ENCODE measurements around the gene HNRNPH2.

HNRNPH2 gene

DNA sequence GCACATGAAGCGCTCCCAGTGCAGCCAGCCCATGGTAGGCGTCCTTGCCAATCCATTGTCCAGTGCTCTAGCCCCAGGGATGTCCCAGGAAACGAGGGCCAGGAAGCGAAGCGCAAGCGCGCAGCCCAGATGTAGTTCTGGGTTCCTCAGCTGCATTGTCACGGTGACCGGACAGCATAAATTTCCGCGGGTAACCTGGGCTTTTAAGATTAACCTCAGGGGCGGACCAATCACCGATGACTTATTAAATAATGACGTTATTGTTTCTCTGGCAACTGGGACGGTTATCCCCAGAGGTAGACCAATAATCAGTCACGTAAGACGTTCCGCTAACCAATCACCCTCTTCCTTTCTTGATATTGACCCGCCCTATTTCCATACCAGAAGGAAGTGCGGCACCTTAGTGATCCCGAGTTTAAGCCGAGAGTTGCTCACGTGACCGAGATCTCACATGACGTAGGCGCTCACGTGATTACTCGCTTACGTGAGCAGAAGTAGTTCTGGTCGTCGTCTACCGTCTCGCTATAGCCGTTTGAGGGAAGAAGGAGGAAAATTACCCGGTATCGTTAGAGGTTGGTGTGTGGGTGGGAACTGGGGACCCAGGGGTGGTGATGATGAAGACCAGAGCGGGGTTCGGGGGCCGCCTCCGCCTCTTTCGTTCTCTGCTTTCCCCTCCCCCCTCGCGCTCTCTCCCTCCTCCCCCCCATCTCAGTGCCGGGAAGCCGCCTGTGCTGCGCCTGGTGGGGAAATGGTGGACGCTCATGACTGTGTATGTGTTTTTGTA, at the start of gene HNRNPH2, which contains the start of gene GLA:
Gene HNRNPH2, plus strand, starts transcription at position 475 of the 784 bp plus-strand sequence. CDS start 3,767 bp downstream, outside the sequence.
Gene GLA, minus strand, starts transcription at position 178 of the 784 bp plus-strand sequence. Its CDS starts 22 bp downstream, at position 156.
- peak within 1 kb of the TSS; percentile 55 for H3K27ac ChIP-seq
- TF ChIP-seq, protein P1, sequence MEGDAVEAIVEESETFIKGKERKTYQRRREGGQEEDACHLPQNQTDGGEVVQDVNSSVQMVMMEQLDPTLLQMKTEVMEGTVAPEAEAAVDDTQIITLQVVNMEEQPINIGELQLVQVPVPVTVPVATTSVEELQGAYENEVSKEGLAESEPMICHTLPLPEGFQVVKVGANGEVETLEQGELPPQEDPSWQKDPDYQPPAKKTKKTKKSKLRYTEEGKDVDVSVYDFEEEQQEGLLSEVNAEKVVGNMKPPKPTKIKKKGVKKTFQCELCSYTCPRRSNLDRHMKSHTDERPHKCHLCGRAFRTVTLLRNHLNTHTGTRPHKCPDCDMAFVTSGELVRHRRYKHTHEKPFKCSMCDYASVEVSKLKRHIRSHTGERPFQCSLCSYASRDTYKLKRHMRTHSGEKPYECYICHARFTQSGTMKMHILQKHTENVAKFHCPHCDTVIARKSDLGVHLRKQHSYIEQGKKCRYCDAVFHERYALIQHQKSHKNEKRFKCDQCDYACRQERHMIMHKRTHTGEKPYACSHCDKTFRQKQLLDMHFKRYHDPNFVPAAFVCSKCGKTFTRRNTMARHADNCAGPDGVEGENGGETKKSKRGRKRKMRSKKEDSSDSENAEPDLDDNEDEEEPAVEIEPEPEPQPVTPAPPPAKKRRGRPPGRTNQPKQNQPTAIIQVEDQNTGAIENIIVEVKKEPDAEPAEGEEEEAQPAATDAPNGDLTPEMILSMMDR (conservative IDR thresholded peaks at IDR 0.05), result no peak

- no peak overlapping the region for H3K27ac ChIP-seq
- TF ChIP-seq, protein P1 (conservative IDR thresholded peaks at IDR 0.05), result no peak
Observed at GRCh38 chrX:101359966-101360365, 48.1 kb upstream of the HNRNPH2 start.

GRCh38 chrX:101360390-101360789, 47.6 kb upstream of the HNRNPH2 start:
- TF ChIP-seq, protein P1 (conservative IDR thresholded peaks at IDR 0.05), result no peak
- H3K27ac ChIP-seq, result no peak overlapping the region

DNA sequence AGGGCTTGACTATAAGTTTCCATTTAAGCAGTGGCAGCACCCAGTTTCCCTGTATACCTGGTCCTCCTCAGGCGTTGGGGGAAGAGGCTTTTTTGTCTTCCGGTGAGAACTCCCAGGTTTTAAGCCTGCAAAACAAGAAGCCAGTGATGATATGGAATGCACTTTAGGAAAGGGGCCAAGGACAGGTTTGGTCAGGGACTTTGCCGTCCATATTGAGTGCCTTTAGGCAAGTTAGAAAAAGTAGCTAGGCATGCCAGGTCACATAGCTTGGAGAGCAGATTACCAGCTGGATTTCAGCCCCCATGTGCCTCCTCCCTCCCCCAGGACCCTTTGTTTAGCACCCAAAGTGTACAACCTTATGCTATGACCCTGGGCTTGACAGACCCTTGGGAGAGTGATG, 45.9 kb upstream of the HNRNPH2 start:
- TF ChIP-seq, protein P1 (conservative IDR thresholded peaks at IDR 0.05), result no peak
- H3K27ac ChIP-seq, result no peak overlapping the region

GRCh38 chrX:101362757-101363156, 45.3 kb upstream of the HNRNPH2 start:
- H3K27ac ChIP-seq, result no peak overlapping the region
- TF ChIP-seq, protein P1 (conservative IDR thresholded peaks at IDR 0.05), result no peak

DNA sequence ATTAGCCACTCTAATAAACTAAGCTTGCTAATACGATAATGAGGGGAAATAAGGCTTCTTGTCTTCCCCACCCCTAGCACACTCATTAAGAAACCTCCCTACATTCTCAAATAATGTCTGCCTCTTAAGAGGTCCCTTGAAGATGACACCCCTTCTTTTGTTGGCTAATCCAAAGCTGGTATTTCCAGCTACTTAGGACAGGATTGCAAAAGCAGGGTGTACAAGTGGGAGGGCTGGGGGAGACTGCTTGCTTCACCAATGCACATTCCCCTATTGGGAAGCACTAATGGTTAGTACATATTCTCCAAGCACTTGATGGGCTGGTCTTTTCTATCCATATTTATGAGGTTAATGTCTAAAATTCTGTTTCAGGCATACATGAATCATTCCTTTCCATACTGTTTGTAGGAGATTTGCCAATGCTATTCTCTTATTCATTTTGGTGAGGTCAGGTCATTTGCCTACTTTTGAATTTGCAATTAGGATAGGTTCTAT, 42.7 kb upstream of the HNRNPH2 start:
- TF ChIP-seq, protein P1 (conservative IDR thresholded peaks at IDR 0.05), result no peak
- no peak overlapping the region for H3K27ac ChIP-seq

GRCh38 chrX:101368800-101369199, 39.2 kb upstream of the HNRNPH2 start:
- TF ChIP-seq, protein P1 (conservative IDR thresholded peaks at IDR 0.05), result no peak
- H3K27ac ChIP-seq, result no peak overlapping the region

Measured in VCaP (cell line).